ENCODE measurements around the gene ESR1. TPM values are rescaled to one million over a fixed set of nuclear protein-coding genes. Genes with fewer than 3 reads are reported as not detected.

ESR1 gene
- total and polyA plus RNA-seq, 11 donors: 0.15 to 3.5 (median 0.93) TPM

GRCh38 chr6:152119831-152120230 is 312.3 kb downstream of the ESR1 start:
- ATAC-seq (no peak), DNase-seq (no peak)
- no peak overlapping the region for H3K4me3 ChIP-seq
- intact Hi-C loops (cut with DNase I): loop anchor here in 8 of 10 donors (5.0 to 10.0 kb wide), 5 partner anchors 353 to 445 kb away; no protein-coding TSS in a partner anchor
- TF ChIP-seq POLR2A (IDR thresholded peaks at IDR 0.05) (no peak), CTCF (IDR thresholded peaks at IDR 0.05) (no peak)
- peaks cover 0 to 15% (median 5%) of the 10 kb centered on the region in 12 donors for H3K4me1 ChIP-seq
- H3K27me3 ChIP-seq: no peaks in the 10 kb centered on the region
- no peak overlapping the region for H3K27ac ChIP-seq
- peaks cover 0 to 60% (median 51%) of the 10 kb centered on the region in 9 donors for H3K36me3 ChIP-seq
- 73 to 89% (median 80%) methylated on average over 7 of the region's 7 CpGs for WGBS, 4 donors
- H3K9me3 ChIP-seq: no peaks in the 10 kb centered on the region

GRCh38 chr6:152121910-152122309 is 314.4 kb downstream of the ESR1 start:
- DNase-seq (no peak), ATAC-seq (peak in 3 of 4 donors; percentile 28 to 64 (median 34))
- Histone ChIP-seq H3K27me3 (no peaks in the 10 kb centered on the region), H3K4me3 (no peak overlapping the region), H3K9me3 (no peaks in the 10 kb centered on the region), H3K27ac (peak overlapping the region in 3 of 12 donors; percentile 8 to 13 (median 8)), H3K4me1 (peaks cover 0 to 24% (median 5%) of the 10 kb centered on the region in 12 donors), H3K36me3 (peaks cover 0 to 79% (median 61%) of the 10 kb centered on the region in 9 donors)
- intact Hi-C loops (cut with DNase I): loop anchor here in 8 of 10 donors (5.0 to 10.0 kb wide), 5 partner anchors 355 to 447 kb away; no protein-coding TSS in a partner anchor
- WGBS, 4 donors: 38 to 56% (median 46%) methylated on average over 3 of the region's 3 CpGs
- TF ChIP-seq CTCF (IDR thresholded peaks at IDR 0.05): no peak
- TF ChIP-seq POLR2A (IDR thresholded peaks at IDR 0.05): no peak

- peak overlapping the region in 3 of 12 donors; percentile 8 to 13 (median 8) for H3K27ac ChIP-seq
- H3K9me3 ChIP-seq: no peaks in the 10 kb centered on the region
- H3K36me3 ChIP-seq: peaks cover 0 to 83% (median 66%) of the 10 kb centered on the region in 9 donors
- H3K4me1 ChIP-seq: peaks cover 0 to 29% (median 5%) of the 10 kb centered on the region in 12 donors
- DNase-seq (no peak), ATAC-seq (no peak)
- H3K27me3 ChIP-seq: no peaks in the 10 kb centered on the region
- intact Hi-C loops (cut with DNase I): loop anchor here in 8 of 10 donors (5.0 to 10.0 kb wide), 5 partner anchors 355 to 448 kb away; no protein-coding TSS in a partner anchor
- TF ChIP-seq CTCF (IDR thresholded peaks at IDR 0.05): no peak
- no peak for TF ChIP-seq POLR2A (IDR thresholded peaks at IDR 0.05)
- H3K4me3 ChIP-seq: no peak overlapping the region
- WGBS, 4 donors: 76 to 88% (median 85%) methylated on average over 12 of the region's 12 CpGs
These were observed 315.0 kb downstream of the ESR1 start for GRCh38 chr6:152122434-152122833.

- ATAC-seq: no peak
- peaks cover 0 to 34% (median 7%) of the 10 kb centered on the region in 12 donors for H3K4me1 ChIP-seq
- H3K27me3 ChIP-seq: no peaks in the 10 kb centered on the region
- WGBS, 4 donors: 74 to 88% (median 83%) methylated on average over 3 of the region's 3 CpGs
- H3K36me3 ChIP-seq: peaks cover 0 to 89% (median 72%) of the 10 kb centered on the region in 9 donors
- no peak overlapping the region for H3K4me3 ChIP-seq
- no peak for DNase-seq
- TF ChIP-seq POLR2A (IDR thresholded peaks at IDR 0.05): no peak
- no peak for TF ChIP-seq CTCF (IDR thresholded peaks at IDR 0.05)
- H3K27ac ChIP-seq: no peak overlapping the region
- H3K9me3 ChIP-seq: no peaks in the 10 kb centered on the region
- intact Hi-C loops (cut with DNase I): loop anchor here in 8 of 10 donors (5.0 to 10.0 kb wide), 5 partner anchors 356 to 448 kb away; no protein-coding TSS in a partner anchor
These were observed 315.6 kb downstream of the ESR1 start for GRCh38 chr6:152123076-152123475.
